ENCODE results near the gene PSORS1C2. TPM values are rescaled to one million over a fixed set of nuclear protein-coding genes. Genes with fewer than 3 reads are reported as not detected.
A peak's percentile ranks its signal among the peaks of the same experiment; 100 is the strongest.

Gene PSORS1C2
- polyA plus RNA-seq, 1 of the 3 experiments (the other 2 are of a cell fraction): not detected

DNA sequence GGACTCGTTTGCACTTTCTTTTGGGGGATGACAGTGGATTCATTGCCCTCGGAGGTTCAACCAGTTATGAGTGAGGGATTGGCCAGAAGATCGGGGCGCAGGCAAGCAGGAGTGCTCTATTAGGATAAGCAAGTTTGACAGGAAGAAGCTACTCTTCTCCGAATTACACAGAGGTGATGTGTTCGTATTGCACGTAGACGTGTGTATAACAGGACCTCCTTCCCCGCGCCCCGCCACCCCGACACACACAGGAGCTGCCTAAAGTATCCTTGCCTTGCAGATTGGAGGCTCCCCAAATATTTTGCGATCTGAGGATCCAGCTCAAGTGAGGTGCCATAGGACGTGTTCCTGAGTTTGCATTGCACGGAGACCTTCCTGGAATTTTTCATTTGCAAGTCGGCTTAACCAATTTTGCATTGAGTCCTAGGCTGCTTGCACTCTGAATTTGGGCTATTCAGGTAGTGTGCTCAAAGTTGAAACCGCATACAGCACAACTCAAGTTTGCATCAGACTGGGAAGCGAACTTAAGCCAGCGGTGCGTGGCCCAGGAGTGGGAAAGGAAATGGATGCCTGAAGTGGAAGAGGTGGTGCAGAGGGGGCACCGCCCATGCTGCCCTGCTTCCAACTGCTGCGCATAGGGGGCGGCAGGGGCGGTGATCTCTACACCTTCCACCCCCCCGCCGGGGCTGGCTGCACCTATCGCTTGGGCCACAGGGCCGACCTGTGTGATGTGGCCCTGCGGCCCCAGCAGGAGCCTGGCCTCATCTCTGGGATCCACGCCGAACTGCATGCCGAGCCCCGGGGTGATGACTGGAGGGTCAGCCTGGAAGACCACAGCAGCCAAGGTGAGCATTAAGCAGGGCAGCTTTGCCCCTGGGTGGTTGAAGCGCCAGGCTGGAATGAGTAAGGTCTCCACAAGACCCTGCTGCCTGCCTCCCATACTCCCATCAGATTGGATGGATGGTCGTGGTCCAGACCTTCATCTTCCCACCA lies 20.3 kb upstream of the PSORS1C2 start (continued):
- TF ChIP-seq MXI1 (IDR thresholded peaks at IDR 0.05; ENCODE audit: low read depth, low read length) (no peak), CHD2 (IDR thresholded peaks at IDR 0.05; ENCODE audit: low read length, partially characterized antibody) (no peak), RAD21 (IDR thresholded peaks at IDR 0.05; ENCODE audit: low read length) (no peak), TEAD4 (IDR thresholded peaks at IDR 0.05; ENCODE audit: borderline replicate concordance, insufficient read depth) (no peak), ELF1 (IDR thresholded peaks at IDR 0.05) (no peak), GATA2 (CRISPR knock-in tag; IDR thresholded peaks at IDR 0.05) (no peak), RCOR1 (IDR thresholded peaks at IDR 0.05; ENCODE audit: low read length) (no peak), NRF1 (IDR thresholded peaks at IDR 0.05; ENCODE audit: low read depth, low read length) (no peak), YY1 (IDR thresholded peaks at IDR 0.05; ENCODE audit: low read depth) (no peak)

DNA sequence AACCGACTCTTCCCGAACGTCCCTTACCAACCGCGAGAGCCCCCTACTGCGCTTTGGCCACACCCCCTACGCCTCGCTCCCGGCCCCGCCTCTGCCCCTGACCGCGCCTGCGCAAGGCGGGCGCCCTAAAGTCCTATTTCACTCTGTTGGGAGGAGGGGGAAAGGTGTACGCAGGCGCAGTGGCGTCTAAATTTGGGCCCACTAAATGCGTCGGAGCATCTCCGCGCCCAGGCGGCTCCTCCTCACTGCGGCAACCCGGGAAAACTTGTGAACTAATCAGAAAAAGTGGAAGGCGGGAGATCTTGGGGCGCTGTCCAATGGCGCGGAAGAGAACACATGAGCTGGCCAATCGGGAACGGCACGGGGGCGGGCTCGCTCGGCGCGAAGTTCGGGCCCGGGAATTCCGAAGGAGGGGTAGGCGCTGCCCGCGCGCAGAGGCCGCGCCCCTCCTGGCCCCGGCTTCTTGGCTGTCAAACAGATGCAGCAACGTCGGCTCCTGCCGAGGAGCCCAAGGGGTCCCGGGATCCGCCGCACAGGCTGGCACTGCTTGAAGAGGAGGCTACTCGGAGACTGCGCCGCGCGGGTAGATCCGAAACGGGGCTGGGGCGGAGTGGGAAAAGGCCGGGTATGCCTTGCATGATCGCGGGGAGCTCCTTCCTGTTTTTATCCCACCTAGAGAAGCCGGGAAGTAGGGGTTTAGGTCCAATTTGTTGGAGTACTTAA lies 19.4 kb upstream of the PSORS1C2 start, which contains the start of gene TCF19:
TCF19 (plus strand) TSS at position 450 of the 723 bp plus-strand sequence. CDS start 881 bp downstream, outside the sequence.
- H3K27ac ChIP-seq (ENCODE audit: low read depth in 2 of 2, low read length in 1 of 2): peak within 1 kb of the TSS; percentile 28 to 44; a peak in 2 of 4 replicates
- peak within 1 kb of the TSS; percentile 90 for H2AFZ ChIP-seq (ENCODE audit: low read depth)
- 2% methylated on average over 33 of the region's 65 CpGs for WGBS (ENCODE audit: low lambda C conversion rate)
- peaks cover 0 to 2% of the 10 kb centered on the region in 2 experiments for H3K36me3 ChIP-seq (replicated peaks in 1 of 2; ENCODE audit: control insufficient read depth in 1 of 2, insufficient read depth in 2 of 2, low read length in 1 of 2)
- H3K4me1 ChIP-seq (ENCODE audit: control insufficient read depth in 1 of 2, insufficient read depth in 2 of 2, low read depth in 1 of 2, low read length in 1 of 2): peaks cover 0 to 18% of the 10 kb centered on the region in 2 experiments; a peak in 1 of 4 replicates
- DNase-seq: peak; percentile 99
- no peaks in the 10 kb centered on the region for H3F3A ChIP-seq (replicated peaks; ENCODE audit: insufficient read depth)
- peak within 1 kb of the TSS; percentile 91 for H3K4me2 ChIP-seq
- H3K79me2 ChIP-seq (ENCODE audit: insufficient read depth): peaks cover 9% of the 10 kb centered on the region
- CTCF ChIA-PET: interaction anchor here (0.9 to 2.0 kb wide), 4 partner anchors 20 to 71 kb away, joined by 3 to 6 read pairs (median 4); partner anchors contain the start of gene PSORS1C2
- H3K9ac ChIP-seq: peak within 1 kb of the TSS; percentile 72
- H3K4me3 ChIP-seq (ENCODE audit: low read depth in 2 of 2, low read length in 1 of 2): peak within 1 kb of the TSS; percentile 83 to 93
- H4K20me1 ChIP-seq (ENCODE audit: insufficient read depth): no peaks in the 10 kb centered on the region
- H3K9me2 ChIP-seq: no peaks in the 10 kb centered on the region
- POLR2A ChIA-PET: no interaction called here
- no peaks in the 10 kb centered on the region for H3K9me3 ChIP-seq
- H3K27me3 ChIP-seq (ENCODE audit: insufficient read depth): no peaks in the 10 kb centered on the region
- peak; percentile 95 for TF ChIP-seq NRF1 (IDR thresholded peaks at IDR 0.05; ENCODE audit: low read depth, low read length)
- no peak; the same call in 1 of the 2 replicates for TF ChIP-seq RCOR1 (IDR thresholded peaks at IDR 0.05; ENCODE audit: low read length)
- TF ChIP-seq TAF1 (IDR thresholded peaks at IDR 0.05; ENCODE audit: borderline replicate concordance, low read depth, low read length): peak; percentile 72
- no peak for TF ChIP-seq MEF2A (IDR thresholded peaks at IDR 0.05; ENCODE audit: borderline replicate concordance, low read depth)
- TF ChIP-seq, protein P1, sequence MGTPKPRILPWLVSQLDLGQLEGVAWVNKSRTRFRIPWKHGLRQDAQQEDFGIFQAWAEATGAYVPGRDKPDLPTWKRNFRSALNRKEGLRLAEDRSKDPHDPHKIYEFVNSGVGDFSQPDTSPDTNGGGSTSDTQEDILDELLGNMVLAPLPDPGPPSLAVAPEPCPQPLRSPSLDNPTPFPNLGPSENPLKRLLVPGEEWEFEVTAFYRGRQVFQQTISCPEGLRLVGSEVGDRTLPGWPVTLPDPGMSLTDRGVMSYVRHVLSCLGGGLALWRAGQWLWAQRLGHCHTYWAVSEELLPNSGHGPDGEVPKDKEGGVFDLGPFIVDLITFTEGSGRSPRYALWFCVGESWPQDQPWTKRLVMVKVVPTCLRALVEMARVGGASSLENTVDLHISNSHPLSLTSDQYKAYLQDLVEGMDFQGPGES (IDR thresholded peaks at IDR 0.05; ENCODE audit: low read depth, low read length): peak; percentile 90
- TF ChIP-seq RXRA (IDR thresholded peaks at IDR 0.05; ENCODE audit: borderline replicate concordance, low read depth): no peak
- peak; percentile 97 for TF ChIP-seq SIN3A (IDR thresholded peaks at IDR 0.05; ENCODE audit: borderline replicate concordance, low read depth, low read length)
- TF ChIP-seq, protein P2, sequence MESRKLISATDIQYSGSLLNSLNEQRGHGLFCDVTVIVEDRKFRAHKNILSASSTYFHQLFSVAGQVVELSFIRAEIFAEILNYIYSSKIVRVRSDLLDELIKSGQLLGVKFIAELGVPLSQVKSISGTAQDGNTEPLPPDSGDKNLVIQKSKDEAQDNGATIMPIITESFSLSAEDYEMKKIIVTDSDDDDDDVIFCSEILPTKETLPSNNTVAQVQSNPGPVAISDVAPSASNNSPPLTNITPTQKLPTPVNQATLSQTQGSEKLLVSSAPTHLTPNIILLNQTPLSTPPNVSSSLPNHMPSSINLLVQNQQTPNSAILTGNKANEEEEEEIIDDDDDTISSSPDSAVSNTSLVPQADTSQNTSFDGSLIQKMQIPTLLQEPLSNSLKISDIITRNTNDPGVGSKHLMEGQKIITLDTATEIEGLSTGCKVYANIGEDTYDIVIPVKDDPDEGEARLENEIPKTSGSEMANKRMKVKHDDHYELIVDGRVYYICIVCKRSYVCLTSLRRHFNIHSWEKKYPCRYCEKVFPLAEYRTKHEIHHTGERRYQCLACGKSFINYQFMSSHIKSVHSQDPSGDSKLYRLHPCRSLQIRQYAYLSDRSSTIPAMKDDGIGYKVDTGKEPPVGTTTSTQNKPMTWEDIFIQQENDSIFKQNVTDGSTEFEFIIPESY (IDR thresholded peaks at IDR 0.05; ENCODE audit: borderline replicate concordance, low read depth): no peak
- no peak for TF ChIP-seq GATA2 (CRISPR knock-in tag; IDR thresholded peaks at IDR 0.05)
- no peak for TF ChIP-seq RAD21 (IDR thresholded peaks at IDR 0.05; ENCODE audit: low read length)
- no peak for TF ChIP-seq SMC3 (IDR thresholded peaks at IDR 0.05; ENCODE audit: low read depth, low read length)
- peak; percentile 95 for TF ChIP-seq CHD2 (IDR thresholded peaks at IDR 0.05; ENCODE audit: low read length, partially characterized antibody)
- no peak for TF ChIP-seq NFIC (IDR thresholded peaks at IDR 0.05; ENCODE audit: borderline replicate concordance)
- 0 out of 4 replicates have a peak, but pooled peaks of 1 of the 2 experiments have one; percentile 9 for TF ChIP-seq EP300 (IDR thresholded peaks at IDR 0.05; ENCODE audit: borderline replicate concordance in 1 of 2, low read depth in 1 of 2, low read length in 1 of 2)
- TF ChIP-seq, protein P3, sequence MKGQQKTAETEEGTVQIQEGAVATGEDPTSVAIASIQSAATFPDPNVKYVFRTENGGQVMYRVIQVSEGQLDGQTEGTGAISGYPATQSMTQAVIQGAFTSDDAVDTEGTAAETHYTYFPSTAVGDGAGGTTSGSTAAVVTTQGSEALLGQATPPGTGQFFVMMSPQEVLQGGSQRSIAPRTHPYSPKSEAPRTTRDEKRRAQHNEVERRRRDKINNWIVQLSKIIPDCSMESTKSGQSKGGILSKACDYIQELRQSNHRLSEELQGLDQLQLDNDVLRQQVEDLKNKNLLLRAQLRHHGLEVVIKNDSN (IDR thresholded peaks at IDR 0.05; ENCODE audit: borderline replicate concordance, low read depth): no peak
- TF ChIP-seq MXI1 (IDR thresholded peaks at IDR 0.05; ENCODE audit: low read depth, low read length): peak; percentile 90
- TF ChIP-seq FOSL2 (IDR thresholded peaks at IDR 0.05; ENCODE audit: borderline replicate concordance, low read depth): no peak
